Measurements from ENCODE around the gene ZBTB17. TPM values are rescaled to one million over a fixed set of nuclear protein-coding genes. Genes with fewer than 3 reads are reported as not detected.
A peak's percentile ranks its signal among the peaks of the same experiment; 100 is the strongest.
"Not testable (repeated sequence)": the region's sequence is repeated elsewhere in the genome, so short reads cannot be mapped to it uniquely, and the experiment has no call there.

The ZBTB17 gene
- total and polyA plus RNA-seq, 12 donors, result 16.4 to 54.9 (median 20.8) TPM

GRCh38 chr1:15900662-15901279 is 75.1 kb downstream of the ZBTB17 start:
- WGBS, 2 donors, result 82 to 84% methylated on average over 8 of the region's 8 CpGs
- no peaks in the 10 kb centered on the region for H3K27me3 ChIP-seq
- no peak for TF ChIP-seq CTCF (IDR thresholded peaks at IDR 0.05)
- peaks cover 0 to 16% (median 0%) of the 10 kb centered on the region in 9 donors for H3K36me3 ChIP-seq
- H3K4me1 ChIP-seq, result peaks cover 0 to 42% (median 23%) of the 10 kb centered on the region in 9 donors
- DNase-seq, result no peak
- ATAC-seq, result peak in 1 of 8 donors; percentile 9
- H3K9me3 ChIP-seq, result no peaks in the 10 kb centered on the region
- intact Hi-C loops (cut with DNase I), result loop anchor here in 2 of 10 donors (5.0 to 10.0 kb wide), 2 partner anchors 64 to 78 kb away; no protein-coding TSS in a partner anchor
- H3K27ac ChIP-seq, result peak overlapping the region in 3 of 10 donors; percentile 7 to 14 (median 7)
- no peak overlapping the region for H3K4me3 ChIP-seq

- peaks cover 0 to 12% (median 0%) of the 10 kb centered on the region in 9 donors for H3K36me3 ChIP-seq
- TF ChIP-seq CTCF (IDR thresholded peaks at IDR 0.05), result no peak
- no peaks in the 10 kb centered on the region for H3K9me3 ChIP-seq
- WGBS, 2 donors, result 71 to 82% methylated on average over 9 of the region's 9 CpGs
- DNase-seq (no peak), ATAC-seq (peak in 2 of 8 donors; percentile 10 to 32)
- no peaks in the 10 kb centered on the region for H3K27me3 ChIP-seq
- no peak overlapping the region for H3K27ac ChIP-seq
- H3K4me3 ChIP-seq, result no peak overlapping the region
- H3K4me1 ChIP-seq, result peaks cover 0 to 56% (median 25%) of the 10 kb centered on the region in 9 donors
- intact Hi-C loops (cut with DNase I), result no loop called here
These were observed 76.6 kb downstream of the ZBTB17 start for GRCh38 chr1:15899266-15899665.

DNA sequence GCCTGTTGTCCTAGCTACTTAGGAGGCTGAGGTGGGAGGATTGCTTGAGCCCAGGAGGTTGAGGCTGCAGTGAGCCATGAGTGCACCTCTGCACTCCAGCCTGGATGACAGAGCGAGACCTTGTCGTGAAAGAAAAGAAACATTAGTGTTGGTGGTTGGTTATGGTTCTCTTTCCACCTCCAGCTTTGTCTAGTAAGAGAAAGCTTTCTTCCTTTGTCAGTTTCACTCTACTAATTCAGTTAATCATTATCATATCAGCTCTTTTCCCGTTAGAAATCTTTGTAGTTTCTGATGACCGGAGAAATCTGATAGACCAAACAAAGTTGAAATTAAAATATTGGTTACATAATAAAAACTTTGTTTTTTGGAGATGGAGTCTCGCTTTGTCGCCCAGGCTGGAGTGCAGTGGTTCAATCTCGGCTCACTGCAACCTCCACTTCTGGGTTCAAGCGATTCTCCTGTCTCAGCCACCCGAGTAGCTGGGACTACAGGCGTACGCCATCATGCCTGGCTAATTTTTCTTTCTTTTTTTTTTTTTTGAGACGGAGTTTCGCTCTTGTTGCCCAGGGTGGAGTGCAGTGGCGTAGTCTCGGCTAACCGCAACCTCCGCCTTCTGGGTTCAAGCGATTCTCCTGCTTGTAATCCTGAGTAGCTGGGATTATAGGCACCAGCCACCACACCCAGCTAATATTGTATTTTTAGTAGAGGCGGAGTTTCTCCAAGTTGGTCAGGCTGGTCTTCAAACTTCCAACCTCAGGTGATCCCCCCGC is 78.9 kb downstream of the ZBTB17 start:
- intact Hi-C loops (cut with DNase I); H3K27ac ChIP-seq; H3K4me3 ChIP-seq; H3K9me3 ChIP-seq; DNase-seq; H3K27me3 ChIP-seq; ATAC-seq: not testable (repeated sequence)
- WGBS, 2 donors, result 96 to 97% methylated on average over 20 of the region's 20 CpGs
- H3K4me1 ChIP-seq, result peaks cover 0 to 61% (median 30%) of the 10 kb centered on the region in 9 donors
- peaks cover 0 to 12% (median 0%) of the 10 kb centered on the region in 9 donors for H3K36me3 ChIP-seq

- intact Hi-C loops (cut with DNase I), result no loop called here
- Histone ChIP-seq H3K36me3 (peaks cover 0 to 12% (median 0%) of the 10 kb centered on the region in 9 donors), H3K27ac (peak overlapping the region in 1 of 10 donors; percentile 52), H3K4me1 (peaks cover 0 to 54% (median 38%) of the 10 kb centered on the region in 9 donors), H3K9me3 (no peaks in the 10 kb centered on the region), H3K4me3 (no peak overlapping the region), H3K27me3 (no peaks in the 10 kb centered on the region)
- TF ChIP-seq CTCF (IDR thresholded peaks at IDR 0.05), result no peak
- ATAC-seq, result peak in 1 of 8 donors; percentile 29
- no peak for DNase-seq
These were observed 80.7 kb downstream of the ZBTB17 start for GRCh38 chr1:15895233-15895632.

GRCh38 chr1:15892857-15893599 is 82.9 kb downstream of the ZBTB17 start:
- Histone ChIP-seq H3K36me3 (peaks cover 0 to 13% (median 0%) of the 10 kb centered on the region in 9 donors), H3K4me1 (peaks cover 0 to 64% (median 38%) of the 10 kb centered on the region in 9 donors), H3K27ac (peak overlapping the region; percentile 11 to 60 (median 38))
- H3K9me3 ChIP-seq; DNase-seq; H3K4me3 ChIP-seq; H3K27me3 ChIP-seq; intact Hi-C loops (cut with DNase I): not testable (repeated sequence)
- 80 to 84% methylated on average over 6 of the region's 6 CpGs for WGBS, 2 donors
- ATAC-seq, result peak in 5 of 8 donors; percentile 37 to 55 (median 41)

Measured in heart right ventricle (tissue), 16 donors.